H9 (cell line): Measurements from ENCODE around the gene NUP155. TPM values are rescaled to one million over a fixed set of nuclear protein-coding genes. Genes with fewer than 3 reads are reported as not detected.
"Not testable (repeated sequence)": the region's sequence is repeated elsewhere in the genome, so short reads cannot be mapped to it uniquely, and the experiment has no call there.

ENCODE experiments used
- DNase-seq: peaks from one replicate; pipeline ENCODE4 v3.0.0-alpha.2; 2017
- H2AFZ ChIP-seq: one replicate; pipeline ENCODE4 v1.6.1; 2013; ENCODE audit warnings: mild to moderate bottlenecking, low read length, control low read depth, moderate library complexity
- H2AK5ac ChIP-seq: 2 replicates; pipeline ENCODE4 v1.6.1; 2013; ENCODE audit warnings: low read length, control low read depth, mixed read lengths; ENCODE audit not compliant: insufficient read length
- H2BK120ac ChIP-seq: one replicate; pipeline ENCODE4 v1.6.1; 2013; ENCODE audit warnings: low read depth, mild to moderate bottlenecking, low read length, control low read depth, inconsistent platforms; ENCODE audit not compliant: poor library complexity, severe bottlenecking
- H2BK12ac ChIP-seq: 2 replicates; pipeline ENCODE4 v1.6.1; 2013; ENCODE audit warnings: low read length, control low read depth, mixed read lengths, low read depth; ENCODE audit not compliant: insufficient read length
- H2BK15ac ChIP-seq: 2 replicates; pipeline ENCODE4 v1.6.1; 2013; ENCODE audit warnings: low read depth, low read length, control low read depth
- H2BK20ac ChIP-seq: one replicate; pipeline ENCODE4 v1.6.1; 2013; ENCODE audit warnings: low read depth, mild to moderate bottlenecking, low read length, control low read depth, inconsistent platforms; ENCODE audit not compliant: poor library complexity, severe bottlenecking
- H2BK5ac ChIP-seq: 2 replicates; pipeline ENCODE4 v1.6.1; 2013; ENCODE audit warnings: low read length, control low read depth, mixed read lengths; ENCODE audit not compliant: insufficient read length
- H3K14ac ChIP-seq: 2 replicates; pipeline ENCODE4 v1.6.1; 2013; ENCODE audit warnings: low read length, control low read depth; ENCODE audit not compliant: insufficient read depth
- H3K18ac ChIP-seq: 2 replicates; pipeline ENCODE4 v1.6.1; 2013; ENCODE audit warnings: low read depth, mild to moderate bottlenecking, mixed read lengths, low read length, control low read depth; ENCODE audit not compliant: insufficient read length
- H3K23ac ChIP-seq: 2 replicates; pipeline ENCODE4 v1.6.1; 2013; ENCODE audit warnings: low read length, control low read depth, mixed read lengths, low read depth; ENCODE audit not compliant: insufficient read length
- H3K23me2 ChIP-seq: 2 replicates; pipeline ENCODE4 v1.6.1; 2013; ENCODE audit warnings: low read depth, mild to moderate bottlenecking, mixed read lengths, low read length, control low read depth; ENCODE audit not compliant: insufficient read length, poor library complexity, severe bottlenecking
- H3K27ac ChIP-seq: 2 replicates; pipeline ENCODE4 v1.5.1; 2013; ENCODE audit warnings: low read length, control low read depth, mixed read lengths, low read depth; ENCODE audit not compliant: insufficient read length
- H3K27me3 ChIP-seq: 2 replicates; pipeline ENCODE4 v1.6.1; 2013; ENCODE audit warnings: low read length, control low read depth, inconsistent platforms; ENCODE audit not compliant: insufficient read depth
- H3K4ac ChIP-seq: 2 replicates; pipeline ENCODE4 v1.6.1; 2013; ENCODE audit warnings: low read depth, mild to moderate bottlenecking, control low read depth, inconsistent platforms, low read length, moderate library complexity
- H3K4me1 ChIP-seq: 2 replicates; pipeline ENCODE4 v1.6.1; 2013; ENCODE audit warnings: low read length, control low read depth, inconsistent platforms; ENCODE audit not compliant: insufficient read depth
- H3K4me2 ChIP-seq: 2 replicates; pipeline ENCODE4 v1.6.1; 2013; ENCODE audit warnings: low read length, control low read depth, mixed read lengths; ENCODE audit not compliant: insufficient read length, insufficient read depth
- H3K56ac ChIP-seq: 2 replicates; pipeline ENCODE4 v1.6.1; 2013; ENCODE audit warnings: low read depth, mild to moderate bottlenecking, mixed read lengths, low read length, control low read depth; ENCODE audit not compliant: insufficient read length
- H3K79me1 ChIP-seq: 2 replicates; pipeline ENCODE4 v1.6.1; 2013; ENCODE audit warnings: low read depth, mild to moderate bottlenecking, moderate library complexity, low read length, control low read depth, inconsistent platforms; ENCODE audit not compliant: insufficient read depth, poor library complexity, severe bottlenecking
- H3K79me2 ChIP-seq: 2 replicates; pipeline ENCODE4 v1.6.1; 2013; ENCODE audit warnings: low read length, control low read depth, inconsistent platforms; ENCODE audit not compliant: insufficient read depth
- H3K9ac ChIP-seq: 2 replicates; pipeline ENCODE4 v1.6.1; 2013; ENCODE audit warnings: low read length, control low read depth, mixed read lengths; ENCODE audit not compliant: insufficient read length; ENCODE audit errors: extremely low read depth
- H3K9me3 ChIP-seq: one replicate; pipeline ENCODE4 v1.6.1; 2013; ENCODE audit warnings: low read depth, low read length, inconsistent platforms; ENCODE audit not compliant: control insufficient read depth
- H3T11ph ChIP-seq: one replicate; pipeline ENCODE4 v1.6.1; 2013; ENCODE audit warnings: mild to moderate bottlenecking, low read length, control low read depth, inconsistent platforms
- H4K20me1 ChIP-seq: one replicate; pipeline ENCODE4 v1.6.1; 2013; ENCODE audit not compliant: control insufficient read depth, insufficient read length, insufficient read depth
- H4K5ac ChIP-seq: 2 replicates; pipeline ENCODE4 v1.6.1; 2013; ENCODE audit warnings: low read depth, mild to moderate bottlenecking, mixed read lengths, low read length, control low read depth; ENCODE audit not compliant: insufficient read length
- H4K8ac ChIP-seq: replicated peaks from 2 replicates; pipeline ENCODE4 v1.6.1; 2013; ENCODE audit warnings: low read length, control low read depth, mixed read lengths, low read depth; ENCODE audit not compliant: insufficient read length
- H4K91ac ChIP-seq: 2 replicates; pipeline ENCODE4 v1.6.1; 2013; ENCODE audit warnings: low read depth, mild to moderate bottlenecking, moderate library complexity, mixed read lengths, low read length, control low read depth; ENCODE audit not compliant: insufficient read length
- H3K27ac Mint-ChIP-seq, 3 experiments: 2 replicates in 2 of 3; 3 replicates in 1 of 3; pipeline ENCODE4 v1.8.0; 2020 to 2021; ENCODE audit warnings: mixed read lengths in 3 of 3, mild to moderate bottlenecking in 1 of 3, moderate library complexity in 1 of 3
- H3K27me3 Mint-ChIP-seq: 2 replicates; pipeline ENCODE4 v1.8.0; 2021; ENCODE audit warnings: low read depth, mild to moderate bottlenecking, moderate library complexity, mixed read lengths
- H3K36me3 Mint-ChIP-seq, 3 experiments: 2 replicates in 2 of 3; 3 replicates in 1 of 3; pipeline ENCODE4 v1.8.0; 2020 to 2021; ENCODE audit warnings: low read depth in 3 of 3, mixed read lengths in 3 of 3; ENCODE audit not compliant: insufficient read depth in 1 of 3
- H3K4me1 Mint-ChIP-seq, 2 experiments: 2 replicates each; pipeline ENCODE4 v1.8.0; 2020; ENCODE audit warnings: mixed read lengths in 2 of 2
- H3K4me3 Mint-ChIP-seq, 2 experiments: 2 replicates in 1 of 2; 3 replicates in 1 of 2; pipeline ENCODE4 v1.8.0; 2020 to 2021; ENCODE audit warnings: mild to moderate bottlenecking in 2 of 2, mixed read lengths in 2 of 2, moderate library complexity in 1 of 2
- H3K9me3 Mint-ChIP-seq, 2 experiments: 2 replicates in 1 of 2; 3 replicates in 1 of 2; pipeline ENCODE4 v1.8.0; 2020; ENCODE audit warnings: mild to moderate bottlenecking in 2 of 2, mixed read lengths in 2 of 2, moderate library complexity in 1 of 2
- WGBS: extraction: QIAGEN DNeasy Blood & Tissue Kit; methylation state at CpG from one replicate; pipeline ENCODE4 v1.1.7; 2013; ENCODE audit warnings: missing lambda C conversion rate, low lambda C conversion rate, mixed read lengths; ENCODE audit not compliant: insufficient read length; ENCODE audit errors: extremely low coverage; 5-methylcytosine and 5-hydroxymethylcytosine counted together
- total RNA-seq: library from RNA; stranded (reverse); gene quantifications from 2 replicates; pipeline ENCODE4 v1.2.1, GENCODE V29; 2021

NUP155 gene
- total RNA-seq, 1 experiment from 2014 or later = 82.4 TPM

DNA sequence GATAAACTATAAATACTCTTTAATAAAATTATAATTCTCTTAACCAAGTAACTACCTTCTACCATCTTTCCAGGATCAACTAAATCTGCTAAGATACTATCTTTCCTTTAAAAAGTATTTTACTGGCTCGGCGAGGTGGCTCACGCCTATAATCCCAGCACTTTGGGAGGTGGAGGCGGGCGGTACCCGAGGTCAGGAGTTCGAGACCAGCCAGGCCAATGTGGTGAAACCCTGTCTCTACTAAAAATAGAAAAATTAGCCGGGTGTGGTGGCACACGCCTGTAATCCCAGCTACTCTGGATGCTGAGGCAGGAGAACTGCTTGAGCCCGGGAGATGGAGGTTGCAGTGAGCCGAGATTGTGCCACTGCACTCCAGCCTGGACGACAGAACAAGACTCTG, 36.2 kb downstream of the NUP155 start:
- H2BK5ac ChIP-seq, H3K4me1 ChIP-seq, H3K9me3 Mint-ChIP-seq, H2BK20ac ChIP-seq, DNase-seq, H3K23ac ChIP-seq, H4K5ac ChIP-seq, H3K27ac ChIP-seq, H4K8ac ChIP-seq, H3K27me3 Mint-ChIP-seq, H3K4me3 Mint-ChIP-seq, H3T11ph ChIP-seq, H2AK5ac ChIP-seq, H3K4ac ChIP-seq, H3K23me2 ChIP-seq, H3K79me1 ChIP-seq, H3K18ac ChIP-seq, H3K27me3 ChIP-seq, H2BK120ac ChIP-seq, H2AFZ ChIP-seq, H4K20me1 ChIP-seq, H3K79me2 ChIP-seq, H4K91ac ChIP-seq, H3K9me3 ChIP-seq, H3K9ac ChIP-seq, H2BK15ac ChIP-seq, H3K27ac Mint-ChIP-seq, H3K4me2 ChIP-seq, H3K14ac ChIP-seq, H3K56ac ChIP-seq, H2BK12ac ChIP-seq, H3K4me1 Mint-ChIP-seq: not testable (repeated sequence)
- WGBS = no CpG with 5 or more reads among the region's 12 CpGs
- peaks cover 38 to 72% (median 59%) of the 10 kb centered on the region in 3 experiments; a peak in 6 of 7 replicates for H3K36me3 Mint-ChIP-seq
